T47D (cell line): Measurements from ENCODE around the gene CARM1.
"Not testable (repeated sequence)": the region's sequence is repeated elsewhere in the genome, so short reads cannot be mapped to it uniquely, and the experiment has no call there.

Source experiments
- DNase-seq, 2 experiments: peaks; one replicate each; pipeline versions ENCODE4 v3.0.0 to v3.0.0-alpha.2; 2011 to 2012; ENCODE audit warnings: low read depth in 1 of 2, low spot score in 1 of 2
- JUND ChIP-seq: IDR thresholded peaks from 2 replicates; pipeline ENCODE4 v1.6.1; 2012; ENCODE audit warnings: low read depth
- in situ Hi-C: cut with HindIII; loops from 2 replicates; pipeline ENCODE4 v1.10.0; 2016; ENCODE audit warnings: low sequenced_read_pairs, low pct_unique_long_range_greater_than_20kb

CARM1 gene

DNA sequence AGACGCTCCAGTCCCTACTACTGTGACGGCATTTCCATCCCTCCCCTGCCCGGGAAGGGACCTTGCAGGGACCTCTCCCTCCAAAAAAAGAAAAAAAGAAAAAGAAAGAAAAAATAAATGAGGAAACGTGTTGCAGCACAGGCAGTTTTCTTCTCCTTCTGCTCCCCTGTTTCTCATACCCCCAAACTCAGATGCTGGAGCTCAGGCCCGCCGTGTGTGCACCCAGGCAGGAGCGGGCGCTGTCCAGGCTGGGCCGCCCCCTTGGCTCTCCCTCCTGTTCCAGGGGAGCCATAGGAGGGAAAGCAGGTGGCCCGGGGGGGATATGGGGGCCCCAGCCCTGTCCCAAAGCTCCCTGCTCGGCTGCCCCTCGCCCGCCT lies 51.3 kb downstream of the CARM1 start:
- TF ChIP-seq JUND = no peak
- in situ Hi-C loops = no loop called here
- DNase-seq = no peak

DNA sequence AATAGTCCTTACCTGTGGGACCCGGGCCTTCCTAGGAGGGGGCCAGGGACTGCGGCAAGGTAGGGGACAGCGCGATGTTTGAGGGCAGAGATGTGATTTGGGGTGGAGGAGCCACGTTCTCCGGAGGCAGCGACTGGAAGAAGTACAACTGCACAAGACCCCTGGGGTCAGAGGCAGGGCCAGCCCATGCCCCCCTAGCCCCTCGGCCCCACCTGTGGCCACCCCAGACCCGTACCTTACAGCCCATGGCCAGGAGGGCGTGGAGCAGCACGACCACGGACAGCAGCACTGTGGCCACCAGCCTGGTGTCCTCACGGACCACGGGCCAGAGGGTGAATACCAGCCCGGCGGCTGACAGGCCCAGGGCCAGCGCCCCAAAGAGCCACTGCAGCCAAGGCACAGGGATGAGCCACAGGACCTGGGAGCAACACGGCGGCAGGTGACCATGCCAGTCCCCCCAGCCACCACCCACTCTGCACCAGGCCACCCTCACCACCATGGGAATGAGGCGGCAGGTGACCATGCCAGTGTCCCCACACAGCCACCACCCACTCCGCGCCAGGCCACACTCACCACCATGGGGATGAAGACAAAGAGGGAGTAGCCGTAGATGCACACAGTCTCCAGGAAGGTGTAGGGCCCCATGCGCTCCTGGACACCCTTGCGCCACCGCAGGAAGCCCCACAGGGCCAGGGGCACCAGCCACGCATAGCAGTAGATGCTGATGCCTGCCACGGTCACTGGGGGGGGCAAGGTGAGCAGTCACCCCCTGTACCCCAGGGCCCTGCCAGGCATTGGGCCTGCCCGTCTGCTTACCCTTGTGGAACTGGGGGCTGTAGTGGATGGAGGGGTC lies 52.1 kb downstream of the CARM1 start:
- no peak for DNase-seq
- in situ Hi-C loops = no loop called here
- no peak for TF ChIP-seq JUND

DNA sequence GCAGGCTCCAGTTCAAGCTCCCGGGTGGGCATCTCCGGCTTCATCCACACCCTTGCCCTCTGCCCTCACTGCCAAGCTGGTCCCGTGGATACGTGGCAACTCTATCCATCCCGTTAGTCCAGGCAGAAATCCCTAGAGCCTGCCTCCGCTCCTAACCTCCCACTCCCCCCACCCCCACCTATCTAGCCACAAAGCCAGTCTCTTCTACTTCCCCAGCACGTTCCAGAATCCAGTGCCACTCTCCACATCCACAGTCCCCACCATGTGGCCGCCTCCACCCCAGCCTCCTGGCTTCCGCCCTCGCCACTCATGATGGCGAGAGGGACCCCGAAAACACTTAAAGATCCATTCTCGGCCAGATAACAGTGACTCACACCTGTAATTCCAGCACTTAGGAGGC lies 53.2 kb downstream of the CARM1 start:
- no peak for TF ChIP-seq JUND
- DNase-seq = no peak
- in situ Hi-C loops = no loop called here

DNA sequence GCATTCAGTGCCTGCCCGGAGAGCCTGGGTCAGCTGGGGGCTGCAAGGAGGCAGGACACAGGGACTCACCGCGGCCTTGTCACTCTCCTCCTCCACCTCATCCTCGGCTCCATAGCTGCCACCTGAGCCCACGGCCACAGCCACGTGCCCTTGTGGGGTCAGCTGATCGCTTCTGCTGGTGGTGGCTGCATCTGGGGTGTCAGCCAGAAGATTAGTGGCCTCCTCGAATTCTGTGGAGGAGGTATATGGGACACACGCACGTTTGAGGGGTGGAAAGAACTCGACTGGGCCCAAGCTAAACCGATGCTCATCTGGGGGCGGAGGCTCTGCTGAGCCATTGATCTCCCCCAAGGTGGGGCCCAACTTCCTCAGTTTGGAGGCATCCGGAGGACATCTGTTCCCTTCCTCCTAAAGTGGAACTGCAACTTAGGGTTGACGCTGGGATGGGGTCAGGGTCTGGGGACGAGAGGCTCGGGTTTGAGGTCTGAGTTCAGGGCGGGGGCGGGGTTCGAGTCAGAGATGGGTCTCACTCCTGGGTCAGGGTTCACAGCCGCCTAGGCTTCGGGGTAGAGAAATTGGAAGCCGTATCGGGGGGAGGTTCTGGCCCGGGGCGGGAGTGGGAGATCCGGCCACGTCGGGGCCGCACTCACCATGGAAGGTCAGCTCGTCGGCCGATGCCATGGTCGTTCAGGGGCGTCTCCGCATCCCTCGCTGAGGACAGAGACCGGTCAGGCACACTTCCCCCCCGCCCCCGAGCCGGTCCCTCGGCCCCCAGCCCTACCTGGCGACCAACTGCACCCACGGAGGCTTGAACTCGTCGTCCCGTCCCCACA lies 56.6 kb downstream of the CARM1 start:
- no peak for DNase-seq
- in situ Hi-C loops = no loop called here
- no peak for TF ChIP-seq JUND

DNA sequence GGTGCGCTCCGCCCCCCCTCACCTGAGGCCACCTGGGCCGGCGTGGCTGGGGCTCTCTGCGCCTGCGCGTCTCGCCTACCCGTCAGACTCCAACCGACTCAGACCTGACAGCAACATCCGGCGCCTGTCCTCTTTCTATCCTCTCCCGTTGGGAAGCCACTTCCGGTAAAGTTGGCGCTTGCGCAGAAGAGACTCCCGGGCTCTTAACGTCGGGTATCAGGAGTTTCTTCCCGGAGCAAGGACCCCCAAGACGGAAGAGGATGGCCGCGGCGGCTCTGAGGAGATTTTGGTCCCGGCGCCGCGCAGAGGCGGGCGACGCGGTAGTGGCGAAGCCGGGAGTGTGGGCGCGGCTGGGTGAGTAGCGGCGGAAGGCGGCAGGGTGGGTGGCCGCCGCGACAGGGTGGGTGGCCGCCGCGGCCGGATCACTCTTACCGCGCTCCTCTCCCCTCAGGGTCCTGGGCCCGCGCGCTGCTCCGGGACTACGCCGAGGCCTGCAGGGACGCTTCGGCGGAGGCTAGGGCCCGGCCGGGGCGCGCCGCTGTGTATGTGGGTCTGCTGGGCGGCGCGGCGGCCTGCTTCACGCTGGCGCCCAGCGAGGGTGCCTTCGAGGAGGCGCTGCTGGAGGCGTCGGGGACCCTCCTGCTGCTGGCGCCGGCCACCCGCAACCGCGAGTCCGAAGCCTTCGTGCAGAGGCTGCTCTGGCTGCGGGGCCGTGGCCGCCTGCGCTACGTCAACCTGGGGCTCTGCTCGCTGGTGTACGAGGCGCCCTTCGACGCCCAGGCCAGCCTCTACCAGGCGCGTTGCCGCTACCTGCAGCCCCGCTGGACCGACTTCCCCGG lies 57.4 kb downstream of the CARM1 start, which contains the start of the genes TIMM29 and YIPF2:
TIMM29 (plus strand) TSS at position 249 of the 839 bp plus-strand sequence; CDS start at position 261, 12 bp downstream.
YIPF2 (minus strand) TSS at position 77 of the 839 bp plus-strand sequence. CDS start 229 bp downstream, outside the sequence.
- TF ChIP-seq JUND = no peak
- in situ Hi-C loops = no loop called here
- DNase-seq = peak; percentile 86 to 98

DNA sequence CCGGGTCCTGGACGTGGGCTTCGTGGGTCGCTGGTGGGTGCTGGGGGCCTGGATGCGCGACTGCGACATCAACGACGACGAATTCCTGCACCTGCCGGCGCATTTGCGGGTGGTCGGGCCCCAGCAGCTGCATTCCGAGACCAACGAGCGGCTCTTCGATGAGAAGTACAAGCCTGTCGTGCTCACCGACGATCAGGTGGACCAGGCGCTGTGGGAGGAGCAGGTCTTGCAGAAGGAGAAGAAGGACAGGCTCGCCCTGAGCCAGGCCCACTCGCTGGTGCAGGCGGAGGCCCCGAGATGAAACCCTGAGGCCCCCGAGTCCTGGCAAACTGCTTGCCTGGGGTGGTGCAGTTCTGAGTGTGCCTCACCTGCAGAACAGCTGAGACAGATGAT lies 58.0 kb downstream of the CARM1 start:
- no peak for TF ChIP-seq JUND
- in situ Hi-C loops = no loop called here
- no peak for DNase-seq

DNA sequence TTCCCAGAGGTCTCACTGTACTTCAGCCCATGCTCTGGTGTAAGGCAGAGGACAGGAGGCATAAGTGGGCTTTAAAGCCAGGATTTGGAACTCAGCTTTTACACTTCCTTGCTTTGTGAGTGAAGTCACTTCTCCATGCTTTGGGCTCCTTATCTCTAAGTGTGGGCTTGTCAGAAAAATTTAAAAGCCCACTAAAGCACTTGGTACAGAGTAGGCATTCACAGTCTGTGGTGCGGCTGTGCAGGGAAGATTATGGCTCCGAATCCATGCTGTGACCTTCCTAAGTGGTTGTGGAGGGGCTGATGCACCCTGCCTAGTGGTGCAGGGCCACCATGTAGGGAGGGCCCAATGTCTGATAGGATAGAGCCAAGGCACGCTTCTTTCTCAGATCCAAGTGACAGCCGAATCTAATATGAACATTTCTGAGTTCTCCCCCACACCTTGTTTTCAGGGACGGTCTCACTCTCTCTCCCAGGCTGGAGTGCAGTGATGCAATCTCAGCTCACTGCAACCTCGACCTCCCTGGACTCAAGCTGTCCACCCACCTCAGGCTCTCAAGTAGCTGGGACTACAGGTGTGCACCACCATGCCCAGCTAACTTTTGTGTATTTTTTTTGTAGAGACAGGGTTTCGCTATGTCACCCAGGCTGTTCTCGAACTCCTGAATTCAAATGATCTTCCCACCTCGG lies 64.2 kb downstream of the CARM1 start:
- TF ChIP-seq JUND = no peak
- DNase-seq = no peak
- in situ Hi-C loops = no loop called here

DNA sequence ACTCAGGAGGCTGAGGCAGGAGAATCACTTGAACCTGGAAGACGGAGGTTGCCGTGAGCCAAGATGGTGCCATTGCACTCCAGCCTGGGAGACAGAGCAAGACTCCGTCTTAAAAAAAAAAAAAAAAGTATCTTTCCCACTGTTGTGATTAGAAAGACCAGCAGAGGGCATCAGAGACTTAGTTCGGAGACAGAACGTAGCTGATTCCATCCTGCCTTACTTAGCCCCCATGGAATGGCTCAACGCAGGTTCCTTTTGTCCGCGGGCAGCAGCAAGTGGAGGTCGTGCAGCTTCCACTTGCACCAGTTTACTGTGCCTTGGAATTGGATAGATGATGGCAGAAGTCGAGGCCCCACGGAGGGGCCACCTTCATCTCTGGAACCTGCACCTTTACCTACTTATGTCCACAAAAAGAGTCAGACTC lies 65.3 kb downstream of the CARM1 start:
- DNase-seq = peak in 1 of 2 experiments; percentile 82
- in situ Hi-C loops = no loop called here
- TF ChIP-seq JUND = no peak

DNA sequence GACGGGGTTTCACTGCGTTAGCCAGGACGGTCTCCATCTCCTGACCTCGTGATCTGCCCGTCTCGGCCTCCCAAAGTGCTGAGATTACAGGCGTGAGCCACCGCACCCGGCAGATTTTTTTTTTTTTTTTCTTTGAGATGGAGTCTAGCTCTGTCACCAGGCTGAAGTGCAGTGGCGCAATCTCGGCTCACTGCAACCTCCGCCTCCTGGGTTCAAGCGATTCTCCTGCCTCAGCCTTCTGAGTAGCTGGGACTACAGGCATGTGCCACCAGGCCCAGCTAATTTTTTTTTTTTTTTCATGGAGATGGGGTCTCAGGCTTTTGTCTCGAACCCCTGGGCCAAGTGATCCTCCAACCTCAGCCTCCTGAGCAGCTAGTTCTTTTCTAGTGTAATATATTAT lies 70.3 kb downstream of the CARM1 start:
- in situ Hi-C loops, DNase-seq: not testable (repeated sequence)

DNA sequence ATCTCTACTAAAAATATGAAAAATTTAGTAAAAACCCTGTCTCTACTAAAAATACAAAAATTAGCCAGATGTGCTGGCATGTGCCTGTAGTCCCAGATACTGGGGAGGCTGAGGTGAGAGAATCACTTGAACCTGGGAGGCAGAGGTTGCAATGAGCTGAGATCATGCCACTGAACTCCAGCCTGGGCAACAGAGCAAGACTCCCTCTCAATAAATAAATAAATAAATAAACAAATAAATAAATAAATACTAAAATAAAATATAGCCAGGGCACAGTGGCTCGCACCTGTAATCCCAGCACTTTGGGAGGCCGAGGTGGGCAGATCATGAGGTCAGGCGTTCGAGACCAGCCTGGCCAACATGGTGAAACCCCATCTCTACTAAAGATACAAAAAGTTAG lies 72.1 kb downstream of the CARM1 start:
- in situ Hi-C loops, DNase-seq: not testable (repeated sequence)

DNA sequence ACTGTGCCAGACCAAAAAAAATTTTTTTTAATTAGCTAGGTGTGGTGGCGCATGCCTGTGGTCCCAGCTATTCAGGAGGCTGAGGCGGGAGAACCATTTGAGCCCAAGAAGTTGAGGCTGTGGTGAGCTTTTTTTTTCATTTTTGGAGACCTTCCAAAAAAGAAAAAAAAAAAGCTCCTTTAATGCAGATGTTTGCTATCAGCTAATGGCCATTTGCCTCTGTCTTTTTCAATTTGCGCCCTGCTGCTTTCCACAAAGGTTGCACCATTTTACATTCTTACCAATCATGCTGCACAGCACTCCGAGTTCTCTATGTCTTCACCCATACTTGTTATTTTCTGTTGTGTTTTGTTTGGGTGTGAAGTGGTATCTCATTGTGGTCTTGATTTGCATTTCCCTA lies 73.9 kb downstream of the CARM1 start:
- no peak for DNase-seq
- TF ChIP-seq JUND = no peak
- in situ Hi-C loops = no loop called here
